GM12891 (cell line): ENCODE measurements around the gene CCBE1.

Experiments
- DNase-seq: peaks from one replicate; pipeline ENCODE4 v3.0.0; 2011; ENCODE audit warnings: low spot score; ENCODE audit not compliant: insufficient read length
- FAIRE-seq: peaks from 2 replicates; lab custom pipeline; 2011; peaks lifted over from hg19 to GRCh38; lab: Jason Lieb, UNC
- PAX5 ChIP-seq: IDR thresholded peaks from 2 replicates; pipeline ENCODE4 v1.6.1; 2011; ENCODE audit warnings: low read length, moderate library complexity, mild to moderate bottlenecking; ENCODE audit not compliant: insufficient read depth, severe bottlenecking
- POLR2A ChIP-seq: IDR thresholded peaks from 2 replicates; pipeline ENCODE4 v1.6.1; 2011; ENCODE audit warnings: low read depth, low read length, control low read depth
- POLR2AphosphoS5 ChIP-seq: IDR thresholded peaks from 2 replicates; pipeline ENCODE4 v1.6.1; 2011; ENCODE audit warnings: low read depth, low read length, control low read depth
- POU2F2 ChIP-seq: IDR thresholded peaks from 2 replicates; pipeline ENCODE4 v1.6.1; 2011; ENCODE audit warnings: low read depth, mild to moderate bottlenecking, control low read depth, low read length, moderate library complexity
- SPI1 ChIP-seq: IDR thresholded peaks from 2 replicates; pipeline ENCODE4 v1.6.1; 2011; ENCODE audit warnings: low read depth, low read length, control low read depth
- TAF1 ChIP-seq: IDR thresholded peaks from 2 replicates; pipeline ENCODE4 v1.6.1; 2011; ENCODE audit warnings: low read depth, low read length, control low read depth

CCBE1 gene

DNA sequence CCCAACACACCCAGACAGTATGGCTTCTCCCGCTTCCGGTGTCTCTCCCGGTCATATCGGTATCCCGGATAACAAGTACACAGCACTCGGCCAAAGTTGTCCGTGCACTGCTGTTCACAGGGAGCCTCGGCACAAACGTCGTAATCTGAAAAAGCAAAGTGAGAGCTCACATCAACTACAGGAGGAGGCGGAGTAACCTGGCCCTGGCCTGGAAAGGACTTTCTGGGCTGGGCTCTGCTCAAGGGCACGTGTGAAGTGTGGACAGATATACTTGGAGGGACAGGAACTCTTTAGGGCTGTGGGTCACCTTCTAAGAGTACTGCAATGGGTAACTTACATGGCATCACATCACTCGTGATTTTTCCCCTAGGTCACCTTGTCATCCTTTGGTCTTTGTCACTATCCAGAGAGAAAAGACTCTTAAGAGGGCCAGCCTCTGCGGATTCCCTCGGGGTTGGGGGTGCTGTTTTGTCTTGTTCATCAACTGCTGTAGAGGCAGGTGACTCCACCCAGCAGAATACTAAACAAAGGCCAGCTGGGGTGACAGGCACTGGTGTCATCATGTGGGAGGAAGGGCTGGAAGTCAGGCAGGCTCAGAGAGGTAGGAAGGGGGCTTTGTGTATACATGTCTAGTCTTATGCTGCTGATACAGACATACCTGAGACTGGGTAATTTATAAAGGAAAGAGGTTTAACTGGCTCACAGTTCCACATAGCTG is 227.6 kb downstream of the CCBE1 start:
- DNase-seq (no peak), FAIRE-seq (no peak)
- TF ChIP-seq TAF1, result no peak
- TF ChIP-seq POU2F2, result no peak
- TF ChIP-seq SPI1, result no peak
- TF ChIP-seq POLR2AphosphoS5, result no peak
- TF ChIP-seq PAX5, result no peak
- TF ChIP-seq POLR2A, result no peak

DNA sequence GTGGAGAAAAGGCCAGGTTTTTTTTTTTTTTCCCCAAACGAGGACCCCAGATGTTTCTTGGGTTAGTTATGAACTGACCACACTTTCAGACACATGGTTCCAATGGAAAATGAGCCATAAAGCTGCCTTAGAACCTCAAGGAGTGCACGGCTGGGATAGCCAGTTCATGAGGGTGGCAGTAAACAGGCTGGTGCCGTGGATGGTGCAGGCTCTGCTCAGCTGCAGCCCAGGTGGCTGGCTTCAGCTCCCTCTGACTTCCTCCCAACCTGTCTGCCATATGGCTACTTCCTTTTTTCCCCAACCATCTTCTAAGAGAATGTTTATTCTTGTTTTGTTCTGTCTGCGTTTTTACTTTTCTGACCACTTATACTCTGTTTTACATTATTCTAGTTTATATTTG is 228.4 kb downstream of the CCBE1 start:
- TF ChIP-seq POLR2AphosphoS5 (no peak), POU2F2 (no peak), PAX5 (no peak), TAF1 (no peak), POLR2A (no peak), SPI1 (no peak)
- no peak for FAIRE-seq
- DNase-seq, result no peak

- DNase-seq, result no peak
- TF ChIP-seq PAX5 (no peak), POLR2A (no peak), SPI1 (no peak)
- no peak for FAIRE-seq
Measured at GRCh38 chr18:59467497-59467896, 229.7 kb downstream of the CCBE1 start.

- TF ChIP-seq PAX5, result no peak
- FAIRE-seq (no peak), DNase-seq (no peak)
Measured at GRCh38 chr18:59466980-59467379, 230.2 kb downstream of the CCBE1 start.

DNA sequence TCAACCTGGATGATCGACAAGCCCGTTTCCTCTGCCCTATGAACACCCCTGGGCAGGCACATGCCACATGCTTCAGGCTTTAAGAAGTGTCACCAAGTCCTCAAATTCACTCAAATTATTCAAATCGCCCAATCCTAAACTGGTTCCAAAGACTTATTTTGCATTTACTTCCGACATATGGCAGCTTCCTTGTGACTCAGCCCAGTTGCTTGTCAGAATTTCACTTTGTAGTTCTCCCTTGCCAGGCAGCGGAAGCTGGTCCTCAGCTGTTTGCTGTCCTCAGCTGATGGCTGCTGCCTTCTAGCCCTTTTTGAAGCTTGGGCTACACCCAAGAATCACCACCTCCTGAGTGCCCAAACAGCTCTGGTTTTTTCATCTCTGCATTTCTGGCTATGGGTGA is 232.7 kb downstream of the CCBE1 start:
- no peak for FAIRE-seq
- DNase-seq, result no peak
- TF ChIP-seq SPI1, result no peak
- no peak for TF ChIP-seq POLR2A
- TF ChIP-seq PAX5, result no peak
- TF ChIP-seq POLR2AphosphoS5, result no peak
- no peak for TF ChIP-seq POU2F2
- TF ChIP-seq TAF1, result no peak

GRCh38 chr18:59461171-59461570 is 236.1 kb downstream of the CCBE1 start:
- DNase-seq (no peak), FAIRE-seq (no peak)

GRCh38 chr18:59460072-59460420 is 237.2 kb downstream of the CCBE1 start:
- FAIRE-seq (no peak), DNase-seq (no peak)
- no peak for TF ChIP-seq POLR2A
- TF ChIP-seq TAF1, result no peak
- no peak for TF ChIP-seq PAX5
- TF ChIP-seq POLR2AphosphoS5, result no peak
- TF ChIP-seq POU2F2, result no peak
- TF ChIP-seq SPI1, result no peak

More at GRCh38 chr18:59461171-59461570, 236.1 kb downstream of the CCBE1 start:
- TF ChIP-seq POLR2AphosphoS5, result no peak
- TF ChIP-seq POU2F2, result no peak
- no peak for TF ChIP-seq PAX5
- TF ChIP-seq SPI1, result no peak
- TF ChIP-seq POLR2A, result no peak
- no peak for TF ChIP-seq TAF1

- peak; percentile 25 for DNase-seq
- TF ChIP-seq TAF1 (no peak), PAX5 (no peak), POU2F2 (no peak), SPI1 (no peak), POLR2AphosphoS5 (no peak), POLR2A (no peak)
- peak; percentile 61 for FAIRE-seq
Measured at GRCh38 chr18:59459369-59460071, 237.7 kb downstream of the CCBE1 start.

DNA sequence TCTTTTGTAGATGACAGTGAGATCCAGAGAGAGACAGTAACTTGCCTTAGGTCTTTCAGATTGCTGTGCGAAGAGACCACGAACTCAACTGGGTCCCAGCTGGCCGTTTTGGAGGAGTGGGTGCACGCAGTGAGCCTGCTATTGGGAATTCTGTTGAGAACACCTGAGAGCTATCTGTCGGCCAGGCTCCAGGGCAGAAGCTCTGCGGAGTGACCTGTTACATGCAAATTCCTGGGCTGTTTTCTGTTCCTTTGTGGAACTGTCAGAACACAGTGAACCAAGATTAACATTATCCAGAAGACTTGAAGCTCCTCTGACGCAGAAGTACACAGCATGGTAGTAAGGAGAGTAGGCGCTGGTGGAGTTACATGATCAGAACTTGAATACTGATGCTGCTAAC is 238.6 kb downstream of the CCBE1 start:
- FAIRE-seq (no peak), DNase-seq (no peak)
- TF ChIP-seq POU2F2 (no peak), POLR2AphosphoS5 (no peak), SPI1 (no peak), TAF1 (no peak), PAX5 (no peak), POLR2A (no peak)

DNA sequence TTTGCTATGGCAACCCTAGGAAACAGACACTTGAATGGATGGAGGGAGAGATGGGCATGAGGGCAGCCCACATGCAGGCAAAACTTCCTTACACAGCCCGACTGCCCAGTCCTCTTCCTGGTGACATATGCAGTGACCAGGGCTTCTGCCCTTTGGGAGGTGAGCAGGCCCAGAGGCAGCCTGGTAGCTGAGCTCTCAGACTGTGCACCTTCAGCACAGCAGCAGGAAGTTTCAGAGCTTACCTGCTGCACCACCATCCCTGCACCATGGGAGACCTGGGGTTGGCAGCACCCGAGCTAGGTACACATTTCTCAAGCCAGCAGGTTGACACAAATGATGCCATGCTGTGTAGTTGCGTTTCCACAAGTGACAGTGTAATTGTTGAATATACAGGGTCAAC is 240.6 kb downstream of the CCBE1 start:
- no peak for DNase-seq
- no peak for TF ChIP-seq PAX5
- TF ChIP-seq POU2F2, result no peak
- TF ChIP-seq SPI1, result no peak
- no peak for TF ChIP-seq POLR2AphosphoS5
- no peak for FAIRE-seq
